HG02759 (cell line): ENCODE measurements around the gene CASKIN2.

ENCODE experiments used
- ATAC-seq: cut with Tn5 transposase; IDR thresholded peaks from one replicate; pipeline ENCODE4 v1.9.1; 2021; ENCODE audit warnings: mild to moderate bottlenecking, moderate library complexity; ENCODE audit not compliant: unreplicated experiment

The CASKIN2 gene

GRCh38 chr17:75505640-75506039 lies 9.7 kb downstream of the CASKIN2 start:
- no peak for ATAC-seq

DNA sequence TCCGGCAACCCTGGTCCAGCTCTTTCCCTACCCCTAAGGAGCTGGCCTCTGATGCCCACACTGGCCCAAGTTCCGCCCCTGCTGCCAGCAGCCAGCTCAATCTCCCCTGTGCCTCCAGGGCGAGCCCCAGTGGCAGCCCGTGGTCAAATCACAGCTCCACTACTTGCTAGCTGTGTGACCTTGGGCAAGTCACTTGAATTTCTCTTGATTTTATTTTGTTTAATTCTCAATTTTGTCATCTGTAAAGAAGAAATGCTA lies 10.3 kb downstream of the CASKIN2 start:
- no peak for ATAC-seq

DNA sequence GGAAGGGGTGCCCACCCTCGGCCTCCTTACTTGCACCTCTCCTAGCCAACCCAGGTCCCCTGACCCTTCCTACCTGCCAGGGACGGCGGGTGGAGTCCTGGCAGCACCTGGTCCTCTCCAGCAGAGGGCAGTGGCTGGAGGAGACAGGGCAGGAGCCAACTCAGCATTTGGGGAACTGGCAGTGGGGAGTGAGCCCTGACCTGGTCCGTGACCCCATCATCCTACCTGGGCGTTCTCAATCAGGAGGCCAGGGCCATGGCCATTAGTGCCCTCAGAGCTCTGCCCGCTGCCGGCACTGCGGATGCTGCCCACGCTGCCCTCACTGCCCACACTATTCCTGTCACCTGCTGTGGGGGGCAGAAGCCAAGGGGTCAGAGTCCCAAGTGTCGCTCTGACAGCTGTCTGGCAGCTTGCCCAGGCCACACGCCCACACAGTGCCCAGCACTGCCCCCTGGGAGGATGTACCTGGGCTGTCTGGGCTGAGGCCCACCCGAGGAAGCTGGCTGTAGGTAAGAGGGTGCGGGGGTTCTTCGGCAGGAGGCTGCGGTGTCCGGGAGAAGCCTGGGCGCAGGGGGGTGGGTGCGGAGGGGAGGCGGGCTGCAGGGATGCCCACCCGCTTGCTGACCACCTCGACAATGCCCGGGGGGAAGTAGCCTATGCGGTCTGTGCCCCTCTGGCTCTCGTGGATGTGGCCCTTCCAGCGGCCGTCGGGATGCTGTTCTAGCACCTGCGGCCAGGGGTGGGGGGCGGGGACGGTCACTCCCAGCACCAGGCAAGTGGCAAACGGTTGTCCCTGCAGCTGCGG lies 10.8 kb downstream of the CASKIN2 start:
- ATAC-seq, result no peak

- ATAC-seq, result no peak
Observed at GRCh38 chr17:75503976-75504346, 11.4 kb downstream of the CASKIN2 start.

DNA sequence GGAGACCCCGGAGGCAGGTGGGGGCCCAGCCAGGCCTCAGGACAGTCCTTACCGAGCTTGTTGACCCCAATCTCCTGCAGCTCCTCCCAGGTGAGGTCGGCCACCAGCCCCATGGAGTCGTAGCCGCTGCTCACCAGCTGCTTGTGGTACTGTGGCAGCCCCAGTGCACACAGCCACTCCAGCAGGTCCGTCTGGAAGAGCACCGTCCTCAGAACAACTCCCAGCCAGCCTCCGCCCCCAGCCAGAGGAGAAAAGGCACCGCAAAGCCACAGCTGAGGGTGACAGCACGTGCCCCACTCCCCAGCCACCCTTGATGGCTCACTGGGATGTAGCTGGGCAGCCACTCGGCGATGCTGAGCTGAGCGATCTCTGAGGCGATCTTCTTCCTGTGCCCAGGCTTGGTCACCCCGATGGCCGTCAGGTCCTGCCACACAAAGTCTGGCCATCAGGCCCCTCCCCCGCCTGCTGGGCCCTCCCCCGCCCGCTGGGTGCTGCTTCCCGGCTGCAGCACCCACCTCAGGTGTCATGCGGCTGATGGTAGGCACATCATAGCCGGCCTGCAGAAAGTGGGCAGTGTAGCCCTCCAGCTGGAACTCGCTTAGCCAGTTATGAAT lies 11.9 kb downstream of the CASKIN2 start:
- ATAC-seq, result no peak

DNA sequence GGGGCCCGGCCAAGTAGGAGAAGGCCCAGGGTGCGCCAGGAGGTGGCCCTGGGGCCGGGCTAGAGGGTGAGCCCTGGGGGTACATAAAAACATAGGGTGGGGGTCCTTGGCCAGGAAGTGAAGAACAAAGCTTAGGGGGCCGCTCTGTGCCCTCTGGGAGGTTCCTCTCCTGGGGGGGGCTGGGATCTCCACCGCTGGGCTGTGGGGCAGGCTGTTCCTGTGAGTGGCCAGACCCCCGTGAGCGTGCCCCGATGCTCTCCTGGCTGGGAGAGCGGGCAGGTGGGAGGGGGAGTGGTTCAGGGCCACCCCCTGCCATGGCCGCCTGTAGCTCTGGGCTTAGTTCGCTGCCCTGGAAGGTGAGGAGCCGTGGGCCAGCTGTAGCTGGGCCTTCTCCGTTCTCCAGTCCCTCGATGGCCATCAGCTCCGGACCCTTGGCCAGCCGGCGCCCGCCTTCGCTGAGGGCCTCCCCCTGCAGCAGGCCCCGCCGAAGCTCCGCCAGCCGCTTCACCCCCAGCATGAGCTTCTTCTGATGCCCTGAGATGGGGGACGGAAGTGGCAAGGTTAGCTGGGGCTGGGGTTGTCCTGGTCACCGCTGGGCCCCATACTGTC lies 12.5 kb downstream of the CASKIN2 start:
- no peak for ATAC-seq

DNA sequence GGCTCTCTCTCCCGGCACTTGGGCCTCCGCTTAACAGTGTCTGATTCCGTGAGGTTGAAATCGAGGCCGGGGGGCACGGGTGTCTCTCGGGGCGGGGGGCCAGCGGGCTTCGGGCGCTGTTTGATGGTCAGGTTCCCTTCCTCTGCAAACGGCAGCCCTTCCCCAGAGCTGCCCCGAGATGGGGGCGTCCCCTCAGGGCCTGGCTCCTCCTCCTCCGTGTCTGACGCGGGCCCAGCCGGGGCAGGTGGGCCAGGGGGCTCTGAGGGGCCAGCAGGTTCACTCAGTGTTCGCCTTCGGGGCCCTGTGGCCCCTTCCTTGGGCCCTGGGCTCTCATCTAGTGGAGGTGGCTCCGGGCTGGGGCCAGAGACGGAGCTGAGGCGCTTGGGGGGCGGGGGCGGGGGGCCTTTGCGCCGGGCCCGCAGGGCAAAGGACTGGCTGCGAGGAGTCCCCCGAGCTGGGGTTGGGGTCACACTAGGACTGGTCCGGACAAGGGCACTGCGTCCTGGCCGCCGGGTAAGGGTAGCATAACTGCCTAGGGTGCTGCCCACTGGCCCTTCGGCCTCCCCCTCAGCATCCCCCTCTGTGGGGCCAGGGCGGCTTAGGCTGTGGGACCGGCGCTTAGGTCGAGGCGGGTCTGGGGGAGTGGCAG lies 13.1 kb downstream of the CASKIN2 start:
- no peak for ATAC-seq

DNA sequence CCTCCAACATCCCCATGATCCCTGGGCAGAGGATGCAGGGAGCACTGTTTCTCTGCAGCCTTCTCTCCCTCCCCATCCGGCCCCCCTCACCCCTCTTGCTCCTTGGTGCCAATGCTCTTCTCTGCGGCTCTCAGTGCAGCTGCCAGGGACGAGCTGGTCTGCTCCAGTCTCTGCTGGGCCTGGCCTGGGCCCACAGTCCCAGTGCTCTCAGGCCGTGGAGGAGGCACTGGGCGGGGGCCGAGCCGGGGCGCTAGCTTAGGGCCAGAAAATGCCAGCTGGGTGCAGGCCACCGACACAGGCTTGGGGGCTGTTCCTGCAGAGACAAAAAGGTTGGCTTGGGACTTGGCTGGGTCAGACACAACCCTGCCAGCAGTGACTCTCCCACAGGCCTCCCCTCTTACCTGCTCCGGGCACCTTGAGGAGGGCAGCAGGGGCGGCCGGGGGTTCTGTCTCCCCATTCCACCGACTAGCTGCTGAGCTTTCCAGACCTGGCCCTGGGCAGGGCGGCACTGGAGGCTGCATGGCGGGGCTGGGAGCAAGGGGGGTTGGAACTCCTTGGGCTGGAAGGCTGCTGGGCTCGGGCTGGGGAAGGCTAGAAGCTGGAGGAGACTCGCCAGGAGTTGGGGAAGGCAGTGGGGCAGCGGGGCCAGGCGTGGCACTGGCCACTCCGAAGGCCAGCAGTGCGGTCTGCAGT lies 13.8 kb downstream of the CASKIN2 start:
- no peak for ATAC-seq

DNA sequence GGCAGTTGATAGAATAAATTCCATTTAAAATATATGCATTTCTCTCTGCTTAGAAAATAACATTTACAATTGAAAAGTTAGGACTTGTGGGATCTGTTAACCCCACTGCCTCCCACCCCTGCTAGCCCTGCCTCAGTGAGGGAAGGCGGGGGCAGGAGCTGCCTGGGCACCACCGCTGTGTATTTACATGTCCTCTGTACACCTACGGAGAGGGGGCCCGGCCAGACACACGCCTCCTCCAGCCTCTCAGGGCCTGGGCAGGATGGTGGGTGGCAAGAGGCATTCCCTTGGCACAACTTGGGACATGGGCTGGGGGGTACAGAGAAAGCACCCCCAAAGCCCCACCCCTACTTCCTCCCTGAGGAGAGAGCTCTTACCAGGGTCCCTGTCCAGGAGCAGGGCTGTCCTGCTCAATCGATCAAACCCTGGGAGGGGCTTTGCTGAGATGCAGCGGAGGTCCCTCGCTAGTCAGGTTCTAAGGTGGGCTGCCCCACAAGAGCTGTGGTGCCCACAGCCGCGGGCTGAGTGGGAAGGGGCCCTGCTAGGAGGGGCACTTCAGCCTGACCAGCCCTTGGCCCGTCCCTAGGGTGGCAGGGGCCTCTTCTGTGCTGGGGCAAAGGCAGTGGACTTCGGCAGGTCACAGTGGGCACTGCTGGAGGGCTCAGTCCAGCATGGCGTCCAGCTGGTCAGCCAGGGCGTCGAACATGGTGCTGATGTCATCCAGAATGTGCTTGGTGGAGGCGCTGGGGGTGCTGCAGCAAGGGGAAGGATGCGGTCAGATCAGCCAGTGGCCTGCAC lies 14.7 kb downstream of the CASKIN2 start:
- ATAC-seq, result no peak

DNA sequence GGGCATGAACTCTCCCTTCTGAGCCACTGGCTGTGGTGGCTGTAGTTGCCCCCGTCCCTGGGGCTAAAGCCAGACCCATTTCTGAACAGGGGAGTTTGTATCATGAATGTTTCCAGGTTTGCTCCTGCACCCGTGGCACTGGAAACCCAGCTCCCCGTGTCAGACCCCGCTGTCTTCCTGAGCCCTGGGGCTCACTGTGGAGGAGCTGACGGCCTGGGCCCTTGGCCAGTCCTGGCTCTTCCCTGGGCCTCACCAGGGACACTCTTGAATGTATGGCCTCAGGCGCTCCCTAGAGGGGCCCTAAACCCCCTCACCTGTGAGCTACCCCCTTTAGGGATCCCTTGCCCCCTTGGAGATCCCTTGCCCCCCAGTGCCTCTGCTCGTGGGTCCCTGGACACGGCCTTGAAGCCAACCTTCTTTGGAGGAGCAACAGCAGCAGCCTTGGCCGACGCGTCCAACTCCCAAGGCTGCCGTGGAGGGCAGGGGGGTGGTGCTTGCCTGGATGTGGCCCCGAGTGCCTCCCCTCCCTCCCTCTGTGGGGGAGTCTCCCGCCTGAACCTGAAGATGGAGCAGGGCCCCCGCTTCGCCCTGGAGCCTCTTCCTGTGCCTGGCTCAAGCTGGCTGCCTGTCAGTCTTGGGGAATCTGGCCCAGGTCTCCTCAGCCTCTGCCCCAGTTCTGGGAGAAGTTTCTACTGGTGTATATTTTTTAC lies 15.9 kb downstream of the CASKIN2 start:
- no peak for ATAC-seq

- no peak for ATAC-seq
Observed at GRCh38 chr17:75498726-75499213, 16.6 kb downstream of the CASKIN2 start.

GRCh38 chr17:75498039-75498725 lies 17.2 kb downstream of the CASKIN2 start:
- ATAC-seq, result no peak

DNA sequence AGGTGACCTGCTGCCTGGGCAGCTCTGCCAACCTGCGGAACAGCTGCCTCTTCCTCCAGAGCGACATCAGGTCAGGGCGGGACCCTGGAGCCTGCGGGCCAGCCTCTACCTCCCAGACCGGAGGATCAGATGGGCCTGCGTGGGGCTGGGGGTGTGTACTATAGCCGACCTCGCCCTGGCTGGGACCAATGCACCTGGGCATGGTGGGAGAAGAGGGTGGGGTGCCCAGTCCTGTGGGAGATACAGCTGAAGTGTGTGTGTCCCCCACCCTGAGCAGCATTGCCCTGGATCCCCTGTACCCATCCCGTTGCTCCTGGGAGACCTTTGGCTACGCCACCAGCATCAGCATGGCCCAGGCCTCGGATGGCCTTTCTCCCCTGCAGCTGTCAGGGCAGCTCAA lies 19.3 kb downstream of the CASKIN2 start:
- ATAC-seq, result no peak

- no peak for ATAC-seq
Observed at GRCh38 chr17:75494326-75494877, 20.9 kb downstream of the CASKIN2 start.

DNA sequence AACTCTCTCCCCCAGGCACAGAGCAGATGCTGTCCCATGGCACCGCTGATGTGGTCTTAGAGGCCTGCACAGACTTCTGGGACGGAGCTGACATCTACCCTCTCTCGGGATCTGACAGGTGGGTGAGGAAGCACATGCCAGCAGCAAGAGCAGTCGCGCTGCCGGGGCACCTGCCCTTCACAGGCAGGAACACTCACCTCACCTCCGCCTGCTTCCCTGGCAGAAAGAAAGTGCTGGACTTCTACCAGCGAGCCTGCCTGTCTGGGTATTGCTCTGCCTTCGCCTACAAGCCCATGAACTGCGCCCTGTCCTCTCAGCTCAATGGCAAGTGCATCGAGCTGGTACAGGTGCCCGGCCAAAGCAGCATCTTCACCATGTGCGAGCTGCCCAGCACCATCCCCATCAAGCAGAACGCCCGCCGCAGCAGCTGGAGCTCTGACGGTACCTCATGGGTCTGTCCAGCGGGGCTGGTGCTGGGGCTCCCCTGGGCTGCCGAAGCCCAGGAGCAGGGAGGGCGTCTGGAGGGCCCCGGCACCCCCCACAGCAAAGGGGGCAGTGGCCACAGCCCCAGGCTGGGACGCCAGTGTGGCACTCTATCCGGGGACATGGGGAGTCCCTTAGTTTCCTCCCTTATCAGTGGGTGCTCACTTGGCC lies 21.7 kb downstream of the CASKIN2 start:
- ATAC-seq, result no peak

- no peak for ATAC-seq
Observed at GRCh38 chr17:75492555-75493168, 22.7 kb downstream of the CASKIN2 start.

DNA sequence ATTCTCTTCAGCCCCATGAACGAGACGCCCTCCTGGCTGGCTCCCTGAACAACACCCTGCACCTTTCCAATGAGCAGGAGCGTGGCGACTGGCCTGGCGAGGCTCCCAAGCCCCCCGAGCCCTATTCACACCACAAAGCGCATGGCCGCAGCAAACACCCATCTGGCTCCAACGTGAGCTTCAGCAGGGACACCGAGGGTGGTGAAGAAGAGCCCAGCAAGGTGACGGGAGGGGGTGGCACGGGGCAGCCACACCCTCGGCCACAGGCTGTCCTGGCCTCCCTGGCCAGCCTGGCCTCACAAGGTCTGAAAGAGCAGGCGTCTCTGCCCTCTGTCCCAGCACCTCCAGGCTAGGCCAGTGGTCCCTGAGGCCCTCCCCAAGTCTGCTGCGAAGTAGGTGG lies 23.7 kb downstream of the CASKIN2 start:
- no peak for ATAC-seq
